ENCODE measurements around the gene FAM13A. TPM values are rescaled to one million over a fixed set of nuclear protein-coding genes. Genes with fewer than 3 reads are reported as not detected.
A peak's percentile ranks its signal among the peaks of the same experiment; 100 is the strongest.
"Not testable (repeated sequence)": the region's sequence is repeated elsewhere in the genome, so short reads cannot be mapped to it uniquely, and the experiment has no call there.

The FAM13A gene
- polyA plus RNA-seq (ENCODE audit: insufficient read length), result 33.5 TPM

GRCh38 chr4:89056953-89057398, at the start of gene FAM13A:
Gene FAM13A (minus strand): TSS chr4:89057185. CDS start chr4:89056964, 221 bp downstream.
- DNase-seq, result peak; percentile 95

GRCh38 chr4:89105726-89106125, 48.7 kb upstream of the FAM13A start:
- no peak for DNase-seq

- no peak for DNase-seq
Measured at GRCh38 chr4:89101256-89102161, 44.5 kb upstream of the FAM13A start.

GRCh38 chr4:89100853-89101252, 43.9 kb upstream of the FAM13A start:
- no peak for DNase-seq

GRCh38 chr4:89099471-89099870, 42.5 kb upstream of the FAM13A start:
- DNase-seq, result no peak

GRCh38 chr4:89099034-89099433, 42.0 kb upstream of the FAM13A start:
- no peak for DNase-seq

- no peak for DNase-seq
Measured at GRCh38 chr4:89078300-89078699, 21.3 kb upstream of the FAM13A start.

GRCh38 chr4:89077761-89078160, 20.8 kb upstream of the FAM13A start:
- DNase-seq, result no peak

- peak; percentile 4 for DNase-seq
Measured at GRCh38 chr4:89072921-89073320, 15.9 kb upstream of the FAM13A start.

- DNase-seq, result no peak
Measured at GRCh38 chr4:89071311-89071710, 14.3 kb upstream of the FAM13A start.

GRCh38 chr4:89070041-89070440, 13.1 kb upstream of the FAM13A start:
- DNase-seq, result no peak

- no peak for DNase-seq
Measured at GRCh38 chr4:89069481-89069880, 12.5 kb upstream of the FAM13A start.

- DNase-seq, result no peak
Measured at GRCh38 chr4:89067417-89067816, 10.4 kb upstream of the FAM13A start.

GRCh38 chr4:89064848-89065247, 7.9 kb upstream of the FAM13A start:
- no peak for DNase-seq

- not testable (repeated sequence) for DNase-seq
Measured at GRCh38 chr4:89057844-89058243, 859 bp upstream of the FAM13A start.

GRCh38 chr4:89056292-89056952, 563 bp downstream of the FAM13A start:
- no peak for DNase-seq

GRCh38 chr4:89055157-89056080, 1.6 kb downstream of the FAM13A start:
- no peak for DNase-seq

GRCh38 chr4:89054627-89055026, 2.4 kb downstream of the FAM13A start:
- DNase-seq, result no peak

- no peak for DNase-seq
Measured at GRCh38 chr4:89049853-89050252, 7.1 kb downstream of the FAM13A start.

- no peak for DNase-seq
Measured at GRCh38 chr4:89048906-89049601, 7.9 kb downstream of the FAM13A start.

GRCh38 chr4:89044147-89044900, 12.7 kb downstream of the FAM13A start:
- no peak for DNase-seq

Measured in hindlimb muscle (tissue), 1 donor.